ENCODE results near the gene IFT57.
A peak's percentile ranks its signal among the peaks of the same experiment; 100 is the strongest.
"Not testable (repeated sequence)": the region's sequence is repeated elsewhere in the genome, so short reads cannot be mapped to it uniquely, and the experiment has no call there.

IFT57 gene, protein sequence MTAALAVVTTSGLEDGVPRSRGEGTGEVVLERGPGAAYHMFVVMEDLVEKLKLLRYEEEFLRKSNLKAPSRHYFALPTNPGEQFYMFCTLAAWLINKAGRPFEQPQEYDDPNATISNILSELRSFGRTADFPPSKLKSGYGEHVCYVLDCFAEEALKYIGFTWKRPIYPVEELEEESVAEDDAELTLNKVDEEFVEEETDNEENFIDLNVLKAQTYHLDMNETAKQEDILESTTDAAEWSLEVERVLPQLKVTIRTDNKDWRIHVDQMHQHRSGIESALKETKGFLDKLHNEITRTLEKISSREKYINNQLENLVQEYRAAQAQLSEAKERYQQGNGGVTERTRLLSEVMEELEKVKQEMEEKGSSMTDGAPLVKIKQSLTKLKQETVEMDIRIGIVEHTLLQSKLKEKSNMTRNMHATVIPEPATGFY

DNA sequence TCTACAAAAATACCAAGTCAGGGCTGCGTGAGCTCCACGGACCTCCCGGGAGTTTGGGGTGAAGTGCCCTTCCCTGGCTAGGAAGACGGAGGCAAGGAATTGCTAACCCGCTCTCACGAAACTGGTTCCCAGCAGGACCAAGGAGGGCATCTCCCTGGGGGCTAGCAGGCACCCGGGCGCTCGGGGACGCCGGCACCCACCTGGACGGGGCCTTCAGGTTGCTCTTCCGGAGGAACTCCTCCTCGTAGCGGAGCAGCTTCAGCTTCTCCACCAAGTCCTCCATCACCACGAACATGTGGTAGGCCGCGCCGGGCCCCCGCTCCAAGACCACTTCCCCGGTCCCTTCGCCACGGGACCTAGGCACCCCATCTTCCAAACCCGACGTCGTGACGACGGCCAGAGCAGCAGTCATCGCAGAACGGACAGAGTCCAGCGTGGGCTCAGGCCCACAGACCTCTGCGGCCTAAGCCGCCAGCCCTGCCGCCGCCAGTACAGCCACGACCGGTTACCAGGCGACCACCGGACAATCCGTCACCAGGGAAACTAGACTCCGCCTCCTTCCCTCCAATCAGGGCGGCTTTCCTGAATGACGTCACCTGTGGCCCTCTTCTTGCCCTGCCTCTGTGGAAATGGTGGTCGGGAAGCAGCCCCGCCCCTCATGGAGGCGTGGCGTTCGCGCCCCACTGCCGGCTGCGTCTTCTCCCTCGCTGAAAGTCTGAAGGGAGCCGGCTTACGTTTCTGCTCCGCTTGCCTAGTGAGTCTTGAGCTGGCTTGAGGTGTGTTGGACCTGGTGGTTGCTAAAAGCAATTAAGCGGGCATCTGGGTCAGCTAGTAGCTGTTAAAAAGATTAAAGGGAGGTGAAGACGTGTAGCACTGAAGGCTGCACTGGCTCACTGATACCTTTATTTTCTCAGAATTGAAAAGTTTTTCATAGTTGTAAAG, at the start of gene IFT57:
TSS of gene IFT57 (minus strand) at position 514 of the 942 bp plus-strand sequence. CDS start at position 412, 102 bp downstream.
- DNase-seq (ENCODE audit: insufficient read length, low spot score) (peak; percentile 84), FAIRE-seq (peak; percentile 99)
- peak; percentile 56 for TF ChIP-seq POLR2A (IDR thresholded peaks at IDR 0.05; ENCODE audit: low read depth, low read length)

DNA sequence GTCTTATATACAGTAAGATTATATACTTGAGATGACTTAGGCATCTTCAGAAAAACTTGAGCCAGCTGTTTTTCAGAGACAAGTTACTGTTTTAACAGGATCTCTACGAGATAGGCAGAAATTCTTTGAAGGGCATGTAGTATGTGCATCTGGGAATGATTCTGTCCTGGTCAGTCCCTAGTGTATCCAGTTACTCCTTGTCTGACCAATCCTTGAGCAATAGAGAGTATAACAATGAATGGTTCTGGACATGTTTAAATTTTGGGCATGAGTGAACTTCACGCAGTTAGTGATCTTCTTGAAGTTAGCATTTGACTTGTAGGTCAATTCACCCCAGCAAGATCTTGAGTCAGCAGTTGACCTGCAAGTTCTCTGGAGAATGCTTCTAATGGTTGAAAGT, 49.4 kb upstream of the IFT57 start:
- TF ChIP-seq POLR2A (IDR thresholded peaks at IDR 0.05; ENCODE audit: low read depth, low read length), result no peak
- no peak for DNase-seq (ENCODE audit: insufficient read length, low spot score)
- FAIRE-seq, result no peak

DNA sequence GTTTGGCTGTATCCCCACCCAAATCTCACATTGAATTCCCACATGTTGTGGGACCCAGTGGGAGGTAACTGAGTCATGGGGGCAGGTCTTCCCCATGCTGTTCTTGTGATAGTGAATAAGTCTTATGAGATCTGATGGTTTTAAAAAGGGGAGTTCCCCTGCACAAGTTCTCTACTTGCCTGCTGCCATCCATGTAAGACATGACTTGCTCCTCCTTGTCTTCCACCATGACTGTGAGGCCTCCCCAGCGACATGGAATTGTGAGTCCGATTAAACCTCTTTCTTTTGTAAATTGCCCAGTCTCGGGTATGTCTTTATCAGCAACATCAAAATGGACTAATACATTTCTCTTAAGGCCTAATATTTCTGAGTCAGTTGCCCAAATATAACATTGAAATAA, 46.0 kb upstream of the IFT57 start:
- FAIRE-seq; DNase-seq (ENCODE audit: insufficient read length, low spot score): not testable (repeated sequence)

DNA sequence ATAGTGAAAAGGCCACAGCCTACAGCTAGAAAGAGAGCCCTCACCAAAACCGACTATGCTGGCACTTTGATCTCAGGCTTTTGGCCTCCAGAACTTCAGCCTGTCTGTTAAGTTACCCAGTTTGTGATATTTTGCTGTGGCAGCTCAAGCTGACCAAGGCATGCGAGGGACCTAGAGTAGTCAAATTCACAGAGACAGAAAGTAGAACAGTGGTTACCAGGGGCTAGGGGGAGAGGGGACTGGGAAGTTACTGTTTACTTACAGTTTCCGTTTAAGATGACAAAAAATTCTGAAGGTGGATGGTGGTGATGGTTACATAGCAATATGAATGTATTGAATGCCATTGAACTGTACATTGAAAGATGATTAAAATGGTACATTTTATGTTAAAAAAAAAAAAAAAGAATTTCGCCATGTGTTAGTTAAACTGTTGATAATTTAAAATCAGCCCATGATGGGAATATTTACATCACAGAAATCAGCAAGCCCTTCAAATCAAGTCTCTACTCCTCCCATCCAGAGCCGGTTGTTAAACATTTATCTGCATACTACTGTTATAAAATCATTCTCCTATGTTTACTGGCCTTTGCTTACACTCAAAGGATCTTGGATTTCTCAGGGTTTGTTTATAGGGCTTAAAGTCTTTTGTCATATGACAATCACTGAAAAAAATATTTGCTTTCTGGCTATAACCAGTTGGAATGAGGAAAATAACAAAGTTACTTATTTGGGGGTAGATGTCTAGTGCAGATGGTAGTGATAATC, 42.5 kb upstream of the IFT57 start:
- FAIRE-seq; DNase-seq (ENCODE audit: insufficient read length, low spot score): not testable (repeated sequence)

DNA sequence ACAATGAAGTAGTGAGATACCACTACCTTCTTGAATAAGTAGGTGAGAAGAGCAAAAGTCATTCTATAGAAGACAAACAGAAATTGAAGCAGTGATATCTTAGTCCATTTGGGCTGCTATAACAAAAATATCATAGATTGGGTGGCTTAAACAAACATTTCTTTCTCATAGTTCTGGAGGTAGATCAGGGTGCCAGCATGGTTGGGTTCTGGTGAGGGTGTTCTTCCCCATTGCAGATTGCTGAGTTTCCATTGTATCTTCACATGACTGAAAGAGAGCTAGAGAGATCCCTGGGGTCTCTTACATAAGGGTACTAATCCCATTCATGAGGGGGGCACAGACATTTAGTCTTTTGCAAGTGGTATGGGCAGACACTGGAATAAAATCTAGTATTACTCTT, 32.9 kb upstream of the IFT57 start:
- TF ChIP-seq POLR2A (IDR thresholded peaks at IDR 0.05; ENCODE audit: low read depth, low read length), result no peak
- FAIRE-seq (no peak), DNase-seq (ENCODE audit: insufficient read length, low spot score) (no peak)

DNA sequence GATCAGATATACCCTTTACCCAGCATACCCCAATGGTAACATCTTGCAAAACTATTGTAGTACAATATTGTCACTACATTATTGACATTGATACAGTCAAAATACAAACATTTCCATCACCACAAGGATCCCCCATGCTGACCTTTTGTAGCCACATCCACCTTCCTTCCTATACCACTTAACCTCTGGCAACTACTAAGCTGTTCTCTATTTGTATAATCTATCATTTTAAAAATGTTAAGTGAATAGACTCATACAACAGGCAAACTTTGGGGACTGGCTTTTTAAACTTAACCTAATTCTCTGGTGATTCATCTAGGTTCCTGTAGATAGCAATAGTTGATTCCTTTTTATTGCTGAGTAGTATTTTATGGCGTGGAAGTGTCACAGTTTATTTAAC, 29.6 kb upstream of the IFT57 start:
- DNase-seq (ENCODE audit: insufficient read length, low spot score), result no peak
- TF ChIP-seq POLR2A (IDR thresholded peaks at IDR 0.05; ENCODE audit: low read depth, low read length), result no peak
- FAIRE-seq, result no peak

DNA sequence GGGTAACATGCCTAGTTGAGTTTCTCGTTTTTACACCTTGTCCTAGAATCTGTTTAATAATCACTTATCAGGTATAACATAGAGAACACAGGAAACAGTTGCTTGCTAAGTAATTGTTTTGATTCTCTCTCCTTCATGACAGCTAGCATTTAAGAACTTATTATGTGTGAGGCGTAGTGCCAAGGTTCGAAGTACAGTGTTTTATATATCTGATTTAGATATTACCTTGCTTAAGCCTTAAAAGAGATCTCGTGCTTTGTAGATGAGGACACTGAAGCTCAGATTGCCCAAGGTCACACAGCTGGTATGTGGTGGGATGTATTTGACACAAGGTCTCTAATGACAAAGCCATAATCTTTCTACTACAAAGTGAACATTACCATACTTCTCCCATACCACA, 29.0 kb upstream of the IFT57 start:
- FAIRE-seq (no peak), DNase-seq (ENCODE audit: insufficient read length, low spot score) (no peak)
- TF ChIP-seq POLR2A (IDR thresholded peaks at IDR 0.05; ENCODE audit: low read depth, low read length), result no peak

DNA sequence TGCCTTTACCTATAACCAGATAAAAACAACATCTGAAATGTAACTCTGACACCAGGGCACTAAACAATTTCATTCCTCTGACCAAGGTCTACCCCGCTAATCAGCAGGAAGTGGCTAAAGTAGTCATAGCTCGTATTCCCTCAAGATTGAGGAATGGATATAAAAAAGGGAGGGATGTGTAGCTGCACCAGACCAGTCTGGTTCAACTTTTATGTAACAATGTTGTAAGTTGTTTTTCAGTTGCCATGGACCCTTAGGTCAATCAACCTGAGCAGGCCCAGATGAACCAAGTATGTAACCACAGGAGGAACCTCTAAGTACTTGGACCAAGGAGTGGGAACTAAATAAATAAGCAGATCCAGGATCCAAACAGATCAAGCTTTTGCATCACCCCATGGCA, 28.4 kb upstream of the IFT57 start:
- no peak for TF ChIP-seq POLR2A (IDR thresholded peaks at IDR 0.05; ENCODE audit: low read depth, low read length)

DNA sequence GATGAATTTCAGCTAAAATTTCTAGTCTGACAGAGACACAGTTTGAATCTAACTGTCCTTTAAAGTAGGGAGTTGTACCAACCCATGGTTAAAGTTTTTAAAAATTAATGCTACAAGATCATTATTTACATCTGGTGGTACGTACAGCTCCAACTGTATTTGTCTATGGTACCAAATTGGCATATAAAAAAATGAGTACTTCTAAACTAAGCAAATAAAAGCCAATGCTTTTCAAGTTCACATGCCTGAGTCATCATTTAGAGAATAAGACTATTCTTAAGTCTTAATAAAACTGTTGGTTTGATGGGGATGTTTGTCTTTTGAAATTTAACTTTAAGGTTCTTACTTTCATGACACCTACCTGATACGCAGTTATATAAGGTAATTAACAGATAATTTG, 21.0 kb upstream of the IFT57 start:
- no peak for FAIRE-seq
- no peak for DNase-seq (ENCODE audit: insufficient read length, low spot score)
- TF ChIP-seq POLR2A (IDR thresholded peaks at IDR 0.05; ENCODE audit: low read depth, low read length), result no peak

More for the DNA sequence above, 28.4 kb upstream of the IFT57 start:
- DNase-seq (ENCODE audit: insufficient read length, low spot score) (no peak), FAIRE-seq (no peak)

DNA sequence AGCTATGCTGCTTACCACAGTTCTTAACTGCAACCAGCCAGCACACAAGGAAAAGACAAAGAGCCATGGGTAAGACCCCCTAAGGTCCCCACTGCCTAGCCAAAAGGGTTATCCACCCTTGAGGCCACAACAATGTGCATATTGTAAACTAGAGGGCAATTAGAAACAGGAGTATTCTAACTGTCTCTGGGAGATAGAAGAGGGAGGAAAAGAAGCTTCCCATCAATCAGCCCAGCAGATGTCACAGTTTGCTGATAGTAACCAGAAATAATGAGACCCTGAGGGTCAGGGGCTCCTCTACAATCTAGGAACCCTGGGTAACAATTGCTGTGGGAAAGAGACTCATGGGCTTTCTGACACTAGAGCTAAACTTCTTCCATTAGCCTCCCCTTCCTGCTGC, 20.6 kb upstream of the IFT57 start:
- FAIRE-seq (no peak), DNase-seq (ENCODE audit: insufficient read length, low spot score) (no peak)
- no peak for TF ChIP-seq POLR2A (IDR thresholded peaks at IDR 0.05; ENCODE audit: low read depth, low read length)

DNA sequence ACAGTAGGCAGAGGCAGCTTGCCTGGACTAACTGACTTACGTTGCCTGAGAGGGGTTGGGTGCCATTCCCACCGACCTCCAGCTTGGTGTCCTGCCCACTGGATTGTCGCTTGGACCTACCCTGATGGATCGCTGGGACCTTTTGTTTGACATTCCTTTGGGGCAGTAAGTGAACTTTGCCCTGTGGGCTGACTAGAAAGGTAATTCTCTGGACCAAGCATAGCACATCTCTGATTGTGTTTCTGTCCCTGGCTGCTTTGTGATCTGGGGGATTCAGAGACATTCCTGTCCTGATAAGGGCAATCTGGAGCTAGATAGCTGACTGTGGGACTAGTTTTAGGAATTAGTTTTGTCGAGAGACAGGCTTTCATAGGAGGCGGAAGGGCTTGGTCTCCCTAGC, 19.5 kb upstream of the IFT57 start:
- FAIRE-seq, result no peak
- no peak for TF ChIP-seq POLR2A (IDR thresholded peaks at IDR 0.05; ENCODE audit: low read depth, low read length)
- DNase-seq (ENCODE audit: insufficient read length, low spot score), result no peak

DNA sequence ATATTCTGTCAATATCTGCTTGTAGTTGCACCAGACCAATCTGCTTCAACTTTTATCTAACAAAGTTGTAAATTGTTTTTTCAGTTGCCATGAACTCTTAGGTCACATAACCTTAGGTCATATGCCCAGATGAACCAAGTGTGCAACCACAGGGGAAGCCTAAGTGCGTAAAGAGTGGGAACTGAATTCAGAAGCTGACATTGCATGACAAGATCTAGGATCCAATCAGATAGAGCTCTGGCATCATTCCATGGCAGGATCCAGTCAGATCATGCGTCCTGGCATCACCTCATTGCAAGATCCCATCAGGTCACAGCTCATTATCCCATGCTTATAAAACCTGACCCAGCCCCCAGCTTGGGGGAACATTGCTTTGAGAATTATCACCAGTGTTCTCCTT, 18.9 kb upstream of the IFT57 start:
- FAIRE-seq (no peak), DNase-seq (ENCODE audit: insufficient read length, low spot score) (no peak)
- TF ChIP-seq POLR2A (IDR thresholded peaks at IDR 0.05; ENCODE audit: low read depth, low read length), result no peak

DNA sequence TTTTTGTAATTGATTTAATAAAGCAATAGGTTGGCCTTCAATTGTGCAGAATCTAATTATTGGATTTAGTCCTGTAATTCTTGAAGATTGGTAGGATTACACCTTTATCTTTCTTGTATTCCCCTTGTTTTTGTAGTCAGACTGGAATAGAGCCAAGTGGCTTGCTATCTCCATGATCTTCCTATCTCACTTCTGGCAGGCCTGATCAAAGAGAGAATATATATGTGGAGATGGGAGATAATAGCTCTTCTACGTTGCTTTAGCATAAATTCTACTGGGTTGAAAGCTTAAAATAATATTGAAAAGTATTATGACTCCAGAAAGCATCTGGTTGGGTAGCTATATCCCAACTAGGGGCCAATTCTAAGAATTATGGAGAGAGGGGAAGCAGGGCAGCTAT, 16.9 kb upstream of the IFT57 start:
- DNase-seq (ENCODE audit: insufficient read length, low spot score), result no peak
- no peak for FAIRE-seq
- TF ChIP-seq POLR2A (IDR thresholded peaks at IDR 0.05; ENCODE audit: low read depth, low read length), result no peak

DNA sequence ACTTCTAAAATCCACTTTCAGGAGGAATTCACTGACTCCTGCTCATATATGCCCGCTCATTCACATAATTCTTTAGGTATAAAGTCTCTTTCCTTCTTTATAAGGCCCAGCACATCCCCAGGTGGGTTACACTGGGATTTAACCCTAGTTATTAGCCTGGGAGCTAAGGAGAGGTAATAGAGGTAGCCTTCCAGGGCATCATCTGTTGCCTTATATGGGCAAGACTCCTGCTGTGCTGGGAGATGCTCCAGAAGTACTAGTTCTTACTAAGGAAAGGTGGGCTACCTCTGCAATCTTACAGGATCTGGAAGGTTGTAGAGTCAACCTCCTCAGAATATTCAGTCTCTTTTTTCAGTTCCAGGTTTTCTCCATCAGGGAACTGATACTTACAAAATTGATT, 13.1 kb upstream of the IFT57 start:
- no peak for FAIRE-seq
- DNase-seq (ENCODE audit: insufficient read length, low spot score), result no peak
- no peak for TF ChIP-seq POLR2A (IDR thresholded peaks at IDR 0.05; ENCODE audit: low read depth, low read length)
